PC-3 (cell line): ENCODE data around the gene MDFIC. TPM values are rescaled to one million over a fixed set of nuclear protein-coding genes. Genes with fewer than 3 reads are reported as not detected.

Experiments used
- ATAC-seq: fragments of 200-7000 bp; cut with Tn5 transposase; 2 replicates; pipeline ENCODE4 v1.9.1; 2020; ENCODE audit warnings: mild to moderate bottlenecking, moderate library complexity
- BruUV-seq: library from RNA; stranded (reverse); fragments of 400-500 nt; replicated peaks from 2 replicates; lab custom pipeline; 2021; lab: Mats Ljungman, UMichigan
- CTCF ChIA-PET: fragments of 300-600 bp; sonication (Branson Sonifier 250); formaldehyde crosslinking; loops from one replicate; lab custom pipeline; 2022; ENCODE audit warnings: antibody characterized with exemption; lab: Charles Lee
- POLR2A ChIA-PET: fragments of 300-600 bp; sonication (Branson Sonifier 250); formaldehyde crosslinking; loops from one replicate; lab custom pipeline; 2022; ENCODE audit warnings: antibody characterized with exemption; ENCODE audit not compliant: unreplicated experiment; lab: Charles Lee
- DNase-seq: peaks from one replicate; pipeline ENCODE4 v3.0.0-alpha.2; 2015
- H2AFZ ChIP-seq: fragments of 300-600 bp; sonication (generic); 2 replicates; pipeline ENCODE4 v1.6.0; 2016; ENCODE audit warnings: antibody characterized with exemption, low read length
- H3F3A ChIP-seq: fragments of 300-600 bp; sonication (generic); one replicate; pipeline ENCODE4 v1.6.0; 2017; ENCODE audit warnings: antibody characterized with exemption, low read length, control low read depth, mild to moderate bottlenecking; ENCODE audit not compliant: unreplicated experiment
- H3K27ac ChIP-seq: fragments of 300-600 bp; sonication (generic); 2 replicates; pipeline ENCODE4 v1.5.1; 2016; ENCODE audit warnings: mild to moderate bottlenecking, low read length
- H3K27me3 ChIP-seq: fragments of 300-600 bp; sonication (generic); 2 replicates; pipeline ENCODE4 v1.6.1; 2016; ENCODE audit warnings: low read length, mixed read lengths
- H3K36me3 ChIP-seq: fragments of 300-600 bp; sonication (generic); 2 replicates; pipeline ENCODE4 v1.6.1; 2016; ENCODE audit warnings: low read depth, mixed run types, low read length, mixed read lengths
- H3K4me1 ChIP-seq: fragments of 300-600 bp; sonication (generic); 2 replicates; pipeline ENCODE4 v1.5.1; 2016; ENCODE audit warnings: low read length; ENCODE audit not compliant: insufficient read depth
- H3K4me2 ChIP-seq: fragments of 300-600 bp; sonication (generic); 2 replicates; pipeline ENCODE4 v1.6.0; 2016; ENCODE audit warnings: low read length
- H3K4me3 ChIP-seq: fragments of 300-600 bp; sonication (generic); 2 replicates; pipeline ENCODE4 v1.5.1; 2016; ENCODE audit warnings: mild to moderate bottlenecking, low read length, mixed read lengths
- H3K79me2 ChIP-seq: fragments of 300-600 bp; sonication (generic); 2 replicates; pipeline ENCODE4 v1.6.1; 2017; ENCODE audit warnings: low read length, mixed read lengths
- H3K9ac ChIP-seq: fragments of 300-600 bp; sonication (generic); 2 replicates; pipeline ENCODE4 v1.6.0; 2016; ENCODE audit warnings: mild to moderate bottlenecking, low read length
- H3K9me2 ChIP-seq: fragments of 300-600 bp; sonication (generic); replicated peaks from 2 replicates; pipeline ENCODE4 v1.6.1; 2016; ENCODE audit warnings: mixed run types, low read length, mixed read lengths
- H3K9me3 ChIP-seq: fragments of 300-600 bp; sonication (generic); 2 replicates; pipeline ENCODE4 v1.6.1; 2016; ENCODE audit warnings: low read length, mixed read lengths
- H4K20me1 ChIP-seq: fragments of 300-600 bp; sonication (generic); 2 replicates; pipeline ENCODE4 v1.6.1; 2016; ENCODE audit warnings: low read length, mixed read lengths
- EZH2 ChIP-seq: fragments of 300-600 bp; sonication (generic); IDR thresholded peaks from one replicate; pipeline ENCODE4 v1.6.1; 2017; ENCODE audit warnings: antibody characterized with exemption, mild to moderate bottlenecking, low read length; ENCODE audit not compliant: unreplicated experiment
- EZH2phosphoT487 ChIP-seq: fragments of 300-600 bp; sonication (generic); IDR thresholded peaks from 2 replicates; pipeline ENCODE4 v1.6.1; 2018; ENCODE audit warnings: mild to moderate bottlenecking, antibody characterized with exemption, low read length, borderline replicate concordance
- intact Hi-C: fragments of 100-400 bp; cut with micrococcal nuclease; formaldehyde crosslinking; loops from 2 replicates; pipeline ENCODE4 v1.9.0; 2023
- total RNA-seq: library from RNA; depleted of rRNA; stranded (reverse); fragments of >200 nt; gene quantifications from 2 replicates; pipeline ENCODE4 v1.2.3, GENCODE V29; 2014
- TF ChIP-seq, protein P1 (sequence below): fragments of 300-600 bp; sonication (generic); conservative IDR thresholded peaks from 2 replicates; pipeline ENCODE4 v1.5.1; 2017; ENCODE audit warnings: antibody characterized with exemption, low read depth, mild to moderate bottlenecking, low read length

The MDFIC gene
- total RNA-seq, 1 experiment from 2014 or later, result 33.9 TPM

DNA sequence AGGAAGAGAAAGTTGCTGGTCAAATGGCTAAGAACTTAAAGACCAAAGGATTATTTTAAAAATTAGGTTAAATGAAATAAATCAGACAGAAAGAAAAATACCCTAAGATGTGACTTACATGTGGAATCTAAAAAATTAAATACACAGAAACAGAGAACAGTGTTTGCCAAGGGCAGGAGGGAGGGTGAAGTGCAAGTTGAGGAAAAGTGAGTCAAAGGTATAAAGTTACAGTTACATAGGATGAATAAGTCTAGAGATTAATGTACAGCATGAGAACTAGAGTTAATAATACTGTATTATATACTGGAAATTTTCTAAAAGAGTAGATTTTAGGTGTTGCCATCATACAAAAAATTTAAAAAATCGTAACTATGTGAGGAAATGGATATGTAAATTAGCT, 146.3 kb downstream of the MDFIC start:
- Histone ChIP-seq H3K9ac (no peak overlapping the region), H3K36me3 (no peaks in the 10 kb centered on the region), H3K79me2 (no peaks in the 10 kb centered on the region), H3K4me3 (no peak overlapping the region), H2AFZ (no peak overlapping the region), H3K27me3 (no peaks in the 10 kb centered on the region), H3K4me1 (no peaks in the 10 kb centered on the region), H3K9me3 (no peaks in the 10 kb centered on the region), H3F3A (no peaks in the 10 kb centered on the region), H3K4me2 (no peak overlapping the region), H3K9me2 (no peaks in the 10 kb centered on the region), H3K27ac (no peak overlapping the region), H4K20me1 (no peaks in the 10 kb centered on the region)
- ChIA-PET POLR2A (no interaction called here), CTCF (no interaction called here)
- ATAC-seq (peak; percentile 75), DNase-seq (peak; percentile 28)
- TF ChIP-seq EZH2, result no peak
- no peak for TF ChIP-seq EZH2phosphoT487
- TF ChIP-seq, protein P1, sequence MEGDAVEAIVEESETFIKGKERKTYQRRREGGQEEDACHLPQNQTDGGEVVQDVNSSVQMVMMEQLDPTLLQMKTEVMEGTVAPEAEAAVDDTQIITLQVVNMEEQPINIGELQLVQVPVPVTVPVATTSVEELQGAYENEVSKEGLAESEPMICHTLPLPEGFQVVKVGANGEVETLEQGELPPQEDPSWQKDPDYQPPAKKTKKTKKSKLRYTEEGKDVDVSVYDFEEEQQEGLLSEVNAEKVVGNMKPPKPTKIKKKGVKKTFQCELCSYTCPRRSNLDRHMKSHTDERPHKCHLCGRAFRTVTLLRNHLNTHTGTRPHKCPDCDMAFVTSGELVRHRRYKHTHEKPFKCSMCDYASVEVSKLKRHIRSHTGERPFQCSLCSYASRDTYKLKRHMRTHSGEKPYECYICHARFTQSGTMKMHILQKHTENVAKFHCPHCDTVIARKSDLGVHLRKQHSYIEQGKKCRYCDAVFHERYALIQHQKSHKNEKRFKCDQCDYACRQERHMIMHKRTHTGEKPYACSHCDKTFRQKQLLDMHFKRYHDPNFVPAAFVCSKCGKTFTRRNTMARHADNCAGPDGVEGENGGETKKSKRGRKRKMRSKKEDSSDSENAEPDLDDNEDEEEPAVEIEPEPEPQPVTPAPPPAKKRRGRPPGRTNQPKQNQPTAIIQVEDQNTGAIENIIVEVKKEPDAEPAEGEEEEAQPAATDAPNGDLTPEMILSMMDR, result no peak
- no TSS peak for BruUV-seq
- intact Hi-C loops, result no loop called here
